Measurements from ENCODE around the gene SBF2. TPM values are rescaled to one million over a fixed set of nuclear protein-coding genes. Genes with fewer than 3 reads are reported as not detected.

Gene SBF2
- total and polyA plus RNA-seq, 2 of the 13 experiments (the other 11 are each of a cell fraction or from before 2014, with no cell fraction given) = 24.0 to 45.8 TPM

- TF ChIP-seq, protein P1, sequence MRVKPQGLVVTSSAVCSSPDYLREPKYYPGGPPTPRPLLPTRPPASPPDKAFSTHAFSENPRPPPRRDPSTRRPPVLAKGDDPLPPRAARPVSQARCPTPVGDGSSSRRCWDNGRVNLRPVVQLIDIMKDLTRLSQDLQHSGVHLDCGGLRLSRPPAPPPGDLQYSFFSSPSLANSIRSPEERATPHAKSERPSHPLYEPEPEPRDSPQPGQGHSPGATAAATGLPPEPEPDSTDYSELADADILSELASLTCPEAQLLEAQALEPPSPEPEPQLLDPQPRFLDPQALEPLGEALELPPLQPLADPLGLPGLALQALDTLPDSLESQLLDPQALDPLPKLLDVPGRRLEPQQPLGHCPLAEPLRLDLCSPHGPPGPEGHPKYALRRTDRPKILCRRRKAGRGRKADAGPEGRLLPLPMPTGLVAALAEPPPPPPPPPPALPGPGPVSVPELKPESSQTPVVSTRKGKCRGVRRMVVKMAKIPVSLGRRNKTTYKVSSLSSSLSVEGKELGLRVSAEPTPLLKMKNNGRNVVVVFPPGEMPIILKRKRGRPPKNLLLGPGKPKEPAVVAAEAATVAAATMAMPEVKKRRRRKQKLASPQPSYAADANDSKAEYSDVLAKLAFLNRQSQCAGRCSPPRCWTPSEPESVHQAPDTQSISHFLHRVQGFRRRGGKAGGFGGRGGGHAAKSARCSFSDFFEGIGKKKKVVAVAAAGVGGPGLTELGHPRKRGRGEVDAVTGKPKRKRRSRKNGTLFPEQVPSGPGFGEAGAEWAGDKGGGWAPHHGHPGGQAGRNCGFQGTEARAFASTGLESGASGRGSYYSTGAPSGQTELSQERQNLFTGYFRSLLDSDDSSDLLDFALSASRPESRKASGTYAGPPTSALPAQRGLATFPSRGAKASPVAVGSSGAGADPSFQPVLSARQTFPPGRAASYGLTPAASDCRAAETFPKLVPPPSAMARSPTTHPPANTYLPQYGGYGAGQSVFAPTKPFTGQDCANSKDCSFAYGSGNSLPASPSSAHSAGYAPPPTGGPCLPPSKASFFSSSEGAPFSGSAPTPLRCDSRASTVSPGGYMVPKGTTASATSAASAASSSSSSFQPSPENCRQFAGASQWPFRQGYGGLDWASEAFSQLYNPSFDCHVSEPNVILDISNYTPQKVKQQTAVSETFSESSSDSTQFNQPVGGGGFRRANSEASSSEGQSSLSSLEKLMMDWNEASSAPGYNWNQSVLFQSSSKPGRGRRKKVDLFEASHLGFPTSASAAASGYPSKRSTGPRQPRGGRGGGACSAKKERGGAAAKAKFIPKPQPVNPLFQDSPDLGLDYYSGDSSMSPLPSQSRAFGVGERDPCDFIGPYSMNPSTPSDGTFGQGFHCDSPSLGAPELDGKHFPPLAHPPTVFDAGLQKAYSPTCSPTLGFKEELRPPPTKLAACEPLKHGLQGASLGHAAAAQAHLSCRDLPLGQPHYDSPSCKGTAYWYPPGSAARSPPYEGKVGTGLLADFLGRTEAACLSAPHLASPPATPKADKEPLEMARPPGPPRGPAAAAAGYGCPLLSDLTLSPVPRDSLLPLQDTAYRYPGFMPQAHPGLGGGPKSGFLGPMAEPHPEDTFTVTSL (CRISPR knock-in tag; IDR thresholded peaks at IDR 0.05; ENCODE audit: borderline replicate concordance) = no peak
- TF ChIP-seq, protein P2, sequence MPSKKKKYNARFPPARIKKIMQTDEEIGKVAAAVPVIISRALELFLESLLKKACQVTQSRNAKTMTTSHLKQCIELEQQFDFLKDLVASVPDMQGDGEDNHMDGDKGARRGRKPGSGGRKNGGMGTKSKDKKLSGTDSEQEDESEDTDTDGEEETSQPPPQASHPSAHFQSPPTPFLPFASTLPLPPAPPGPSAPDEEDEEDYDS (CRISPR knock-in tag; IDR thresholded peaks at IDR 0.05) = 0 out of 2 replicates have a peak, but pooled peaks have one; percentile 19
- no peak for TF ChIP-seq ZBTB7B (CRISPR knock-in tag; IDR thresholded peaks at IDR 0.05)
- no peak for TF ChIP-seq TEAD2 (CRISPR knock-in tag; IDR thresholded peaks at IDR 0.05)
- no peak for TF ChIP-seq FOXC1 (CRISPR knock-in tag; IDR thresholded peaks at IDR 0.05; ENCODE audit: borderline replicate concordance)
- TF ChIP-seq ZNF704 (CRISPR knock-in tag; IDR thresholded peaks at IDR 0.05; ENCODE audit: borderline replicate concordance) = no peak
- TF ChIP-seq HMG20B (CRISPR knock-in tag; conservative IDR thresholded peaks at IDR 0.05) = no peak
- no peak for TF ChIP-seq BRD4 (CRISPR knock-in tag; IDR thresholded peaks at IDR 0.05)
- peak; percentile 89 for TF ChIP-seq SMC3 (IDR thresholded peaks at IDR 0.05; ENCODE audit: low read length)
- TF ChIP-seq KIAA2018 (CRISPR knock-in tag; IDR thresholded peaks at IDR 0.05; ENCODE audit: borderline replicate concordance) = no peak
- TF ChIP-seq ERF (CRISPR knock-in tag; IDR thresholded peaks at IDR 0.05) = 0 out of 2 replicates have a peak, but pooled peaks have one; percentile 26
- TF ChIP-seq ZNF724P (CRISPR knock-in tag; IDR thresholded peaks at IDR 0.05; ENCODE audit: borderline replicate concordance) = no peak
- TF ChIP-seq SYNCRIP (IDR thresholded peaks at IDR 0.05; ENCODE audit: insufficient read depth, low read depth, low read length) = no peak
- no peak for TF ChIP-seq ZFX (CRISPR knock-in tag; IDR thresholded peaks at IDR 0.05; ENCODE audit: low read depth)
Measured at GRCh38 chr11:9972989-9973388, 321.0 kb downstream of the SBF2 start (continued).
